H9 (cell line): ENCODE results near the gene CD300H. TPM values are rescaled to one million over a fixed set of nuclear protein-coding genes. Genes with fewer than 3 reads are reported as not detected.

Experiments used
- DNase-seq: peaks from one replicate; pipeline ENCODE4 v3.0.0-alpha.2; 2017
- H2AFZ ChIP-seq: one replicate; pipeline ENCODE4 v1.6.1; 2013; ENCODE audit warnings: mild to moderate bottlenecking, low read length, control low read depth, moderate library complexity
- H2AK5ac ChIP-seq: 2 replicates; pipeline ENCODE4 v1.6.1; 2013; ENCODE audit warnings: low read length, control low read depth, mixed read lengths; ENCODE audit not compliant: insufficient read length
- H2BK120ac ChIP-seq: one replicate; pipeline ENCODE4 v1.6.1; 2013; ENCODE audit warnings: low read depth, mild to moderate bottlenecking, low read length, control low read depth, inconsistent platforms; ENCODE audit not compliant: poor library complexity, severe bottlenecking
- H2BK12ac ChIP-seq: 2 replicates; pipeline ENCODE4 v1.6.1; 2013; ENCODE audit warnings: low read length, control low read depth, mixed read lengths, low read depth; ENCODE audit not compliant: insufficient read length
- H2BK15ac ChIP-seq: 2 replicates; pipeline ENCODE4 v1.6.1; 2013; ENCODE audit warnings: low read depth, low read length, control low read depth
- H2BK20ac ChIP-seq: one replicate; pipeline ENCODE4 v1.6.1; 2013; ENCODE audit warnings: low read depth, mild to moderate bottlenecking, low read length, control low read depth, inconsistent platforms; ENCODE audit not compliant: poor library complexity, severe bottlenecking
- H2BK5ac ChIP-seq: 2 replicates; pipeline ENCODE4 v1.6.1; 2013; ENCODE audit warnings: low read length, control low read depth, mixed read lengths; ENCODE audit not compliant: insufficient read length
- H3K14ac ChIP-seq: 2 replicates; pipeline ENCODE4 v1.6.1; 2013; ENCODE audit warnings: low read length, control low read depth; ENCODE audit not compliant: insufficient read depth
- H3K18ac ChIP-seq: 2 replicates; pipeline ENCODE4 v1.6.1; 2013; ENCODE audit warnings: low read depth, mild to moderate bottlenecking, mixed read lengths, low read length, control low read depth; ENCODE audit not compliant: insufficient read length
- H3K23ac ChIP-seq: 2 replicates; pipeline ENCODE4 v1.6.1; 2013; ENCODE audit warnings: low read length, control low read depth, mixed read lengths, low read depth; ENCODE audit not compliant: insufficient read length
- H3K23me2 ChIP-seq: 2 replicates; pipeline ENCODE4 v1.6.1; 2013; ENCODE audit warnings: low read depth, mild to moderate bottlenecking, mixed read lengths, low read length, control low read depth; ENCODE audit not compliant: insufficient read length, poor library complexity, severe bottlenecking
- H3K27ac ChIP-seq: 2 replicates; pipeline ENCODE4 v1.5.1; 2013; ENCODE audit warnings: low read length, control low read depth, mixed read lengths, low read depth; ENCODE audit not compliant: insufficient read length
- H3K27me3 ChIP-seq: 2 replicates; pipeline ENCODE4 v1.6.1; 2013; ENCODE audit warnings: low read length, control low read depth, inconsistent platforms; ENCODE audit not compliant: insufficient read depth
- H3K4ac ChIP-seq: 2 replicates; pipeline ENCODE4 v1.6.1; 2013; ENCODE audit warnings: low read depth, mild to moderate bottlenecking, control low read depth, inconsistent platforms, low read length, moderate library complexity
- H3K4me1 ChIP-seq: 2 replicates; pipeline ENCODE4 v1.6.1; 2013; ENCODE audit warnings: low read length, control low read depth, inconsistent platforms; ENCODE audit not compliant: insufficient read depth
- H3K4me2 ChIP-seq: 2 replicates; pipeline ENCODE4 v1.6.1; 2013; ENCODE audit warnings: low read length, control low read depth, mixed read lengths; ENCODE audit not compliant: insufficient read length, insufficient read depth
- H3K56ac ChIP-seq: 2 replicates; pipeline ENCODE4 v1.6.1; 2013; ENCODE audit warnings: low read depth, mild to moderate bottlenecking, mixed read lengths, low read length, control low read depth; ENCODE audit not compliant: insufficient read length
- H3K79me1 ChIP-seq: 2 replicates; pipeline ENCODE4 v1.6.1; 2013; ENCODE audit warnings: low read depth, mild to moderate bottlenecking, moderate library complexity, low read length, control low read depth, inconsistent platforms; ENCODE audit not compliant: insufficient read depth, poor library complexity, severe bottlenecking
- H3K79me2 ChIP-seq: 2 replicates; pipeline ENCODE4 v1.6.1; 2013; ENCODE audit warnings: low read length, control low read depth, inconsistent platforms; ENCODE audit not compliant: insufficient read depth
- H3K9ac ChIP-seq: 2 replicates; pipeline ENCODE4 v1.6.1; 2013; ENCODE audit warnings: low read length, control low read depth, mixed read lengths; ENCODE audit not compliant: insufficient read length; ENCODE audit errors: extremely low read depth
- H3K9me3 ChIP-seq: one replicate; pipeline ENCODE4 v1.6.1; 2013; ENCODE audit warnings: low read depth, low read length, inconsistent platforms; ENCODE audit not compliant: control insufficient read depth
- H3T11ph ChIP-seq: one replicate; pipeline ENCODE4 v1.6.1; 2013; ENCODE audit warnings: mild to moderate bottlenecking, low read length, control low read depth, inconsistent platforms
- H4K20me1 ChIP-seq: one replicate; pipeline ENCODE4 v1.6.1; 2013; ENCODE audit not compliant: control insufficient read depth, insufficient read length, insufficient read depth
- H4K5ac ChIP-seq: 2 replicates; pipeline ENCODE4 v1.6.1; 2013; ENCODE audit warnings: low read depth, mild to moderate bottlenecking, mixed read lengths, low read length, control low read depth; ENCODE audit not compliant: insufficient read length
- H4K8ac ChIP-seq: replicated peaks from 2 replicates; pipeline ENCODE4 v1.6.1; 2013; ENCODE audit warnings: low read length, control low read depth, mixed read lengths, low read depth; ENCODE audit not compliant: insufficient read length
- H4K91ac ChIP-seq: 2 replicates; pipeline ENCODE4 v1.6.1; 2013; ENCODE audit warnings: low read depth, mild to moderate bottlenecking, moderate library complexity, mixed read lengths, low read length, control low read depth; ENCODE audit not compliant: insufficient read length
- H3K27ac Mint-ChIP-seq, 3 experiments: 2 replicates in 2 of 3; 3 replicates in 1 of 3; pipeline ENCODE4 v1.8.0; 2020 to 2021; ENCODE audit warnings: mixed read lengths in 3 of 3, mild to moderate bottlenecking in 1 of 3, moderate library complexity in 1 of 3
- H3K27me3 Mint-ChIP-seq: 2 replicates; pipeline ENCODE4 v1.8.0; 2021; ENCODE audit warnings: low read depth, mild to moderate bottlenecking, moderate library complexity, mixed read lengths
- H3K36me3 Mint-ChIP-seq, 3 experiments: 2 replicates in 2 of 3; 3 replicates in 1 of 3; pipeline ENCODE4 v1.8.0; 2020 to 2021; ENCODE audit warnings: low read depth in 3 of 3, mixed read lengths in 3 of 3; ENCODE audit not compliant: insufficient read depth in 1 of 3
- H3K4me1 Mint-ChIP-seq, 2 experiments: 2 replicates each; pipeline ENCODE4 v1.8.0; 2020; ENCODE audit warnings: mixed read lengths in 2 of 2
- H3K4me3 Mint-ChIP-seq, 2 experiments: 2 replicates in 1 of 2; 3 replicates in 1 of 2; pipeline ENCODE4 v1.8.0; 2020 to 2021; ENCODE audit warnings: mild to moderate bottlenecking in 2 of 2, mixed read lengths in 2 of 2, moderate library complexity in 1 of 2
- H3K9me3 Mint-ChIP-seq, 2 experiments: 2 replicates in 1 of 2; 3 replicates in 1 of 2; pipeline ENCODE4 v1.8.0; 2020; ENCODE audit warnings: mild to moderate bottlenecking in 2 of 2, mixed read lengths in 2 of 2, moderate library complexity in 1 of 2
- WGBS: extraction: QIAGEN DNeasy Blood & Tissue Kit; methylation state at CpG from one replicate; pipeline ENCODE4 v1.1.7; 2013; ENCODE audit warnings: missing lambda C conversion rate, low lambda C conversion rate, mixed read lengths; ENCODE audit not compliant: insufficient read length; ENCODE audit errors: extremely low coverage; 5-methylcytosine and 5-hydroxymethylcytosine counted together
- total RNA-seq: library from RNA; stranded (reverse); gene quantifications from 2 replicates; pipeline ENCODE4 v1.2.1, GENCODE V29; 2021
- TF ChIP-seq, protein P1 (sequence below): fragments of 200-600 bp; sonication (generic); conservative IDR thresholded peaks from 3 replicates; pipeline ENCODE4 v1.8.0; 2021; ENCODE audit warnings: antibody characterized with exemption, mild to moderate bottlenecking

CD300H gene
- total RNA-seq, 1 experiment from 2014 or later: not detected

DNA sequence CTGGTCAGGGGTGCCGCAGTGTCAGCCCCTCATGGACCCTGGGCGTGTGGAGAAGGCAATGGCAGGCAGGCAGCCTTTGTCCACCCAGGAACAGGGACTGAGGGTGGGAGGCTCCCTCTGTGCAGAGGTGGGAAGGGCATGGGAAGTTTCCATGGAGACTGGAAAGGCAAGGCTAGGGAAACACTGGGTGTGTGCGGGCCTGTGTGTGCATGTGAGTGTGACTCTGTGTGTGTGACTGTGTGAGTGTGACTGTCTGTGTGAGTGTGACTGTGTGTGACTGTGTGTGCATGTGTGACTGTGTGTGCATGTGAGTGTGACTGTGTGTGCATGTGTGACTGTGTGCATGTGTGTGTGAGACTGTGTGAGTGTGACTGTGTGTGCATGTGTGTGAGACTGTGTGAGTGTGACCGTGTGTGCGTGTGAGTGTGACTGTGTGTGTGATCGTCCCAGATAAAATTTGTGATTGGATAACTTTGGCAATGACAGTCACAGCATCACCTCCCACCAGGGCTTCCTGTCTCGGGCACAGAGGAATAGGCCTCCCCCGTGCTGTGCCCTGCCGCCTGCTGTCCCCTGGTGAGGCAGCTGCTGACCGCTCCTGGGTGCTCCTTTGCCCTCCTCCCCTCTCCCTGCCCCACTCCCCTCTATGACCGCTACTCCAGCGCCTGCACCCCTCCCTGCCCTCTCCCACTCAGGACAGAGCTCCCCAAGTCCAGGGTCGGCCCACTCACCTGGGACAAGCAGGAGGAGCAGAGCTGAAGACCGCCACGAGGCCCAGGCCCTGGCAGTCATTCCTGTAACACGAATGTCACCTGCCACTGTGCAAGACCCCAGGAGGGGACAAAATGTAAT lies 22.1 kb downstream of the CD300H start:
- no CpG with 5 or more reads among the region's 16 CpGs for WGBS
- Histone ChIP-seq H3K27ac (no peak overlapping the region), H4K20me1 (no peaks in the 10 kb centered on the region), H2BK15ac (no peak overlapping the region), H4K8ac (no peak overlapping the region), H2BK20ac (no peak overlapping the region), H3K4me2 (no peak overlapping the region), H3K23ac (no peak overlapping the region), H3K9ac (no peak overlapping the region), H3T11ph (no peak overlapping the region), H3K4me1 (no peaks in the 10 kb centered on the region), H3K23me2 (no peaks in the 10 kb centered on the region), H3K14ac (no peak overlapping the region; the same call in 1 of the 2 replicates), H3K18ac (peak overlapping the region; percentile 73), H3K79me2 (no peaks in the 10 kb centered on the region), H4K91ac (no peak overlapping the region), H3K27me3 (no peaks in the 10 kb centered on the region), H4K5ac (no peak overlapping the region), H2BK120ac (no peak overlapping the region), H2AFZ (no peak overlapping the region), H3K4ac (no peak overlapping the region), H3K79me1 (no peaks in the 10 kb centered on the region), H2BK5ac (no peak overlapping the region), H3K9me3 (no peaks in the 10 kb centered on the region), H3K56ac (no peak overlapping the region), H2AK5ac (no peak overlapping the region), H2BK12ac (no peak overlapping the region)
- Mint-ChIP-seq H3K36me3 (no peaks in the 10 kb centered on the region), H3K27ac (peak overlapping the region in 1 of 3 experiments; percentile 88; a peak in 2 of 7 replicates), H3K4me1 (no peaks in the 10 kb centered on the region), H3K27me3 (peaks cover 18% of the 10 kb centered on the region), H3K9me3 (peaks cover 0 to 2% of the 10 kb centered on the region in 2 experiments; a peak in 1 of 5 replicates), H3K4me3 (no peak overlapping the region)
- no peak for DNase-seq
- TF ChIP-seq, protein P1, sequence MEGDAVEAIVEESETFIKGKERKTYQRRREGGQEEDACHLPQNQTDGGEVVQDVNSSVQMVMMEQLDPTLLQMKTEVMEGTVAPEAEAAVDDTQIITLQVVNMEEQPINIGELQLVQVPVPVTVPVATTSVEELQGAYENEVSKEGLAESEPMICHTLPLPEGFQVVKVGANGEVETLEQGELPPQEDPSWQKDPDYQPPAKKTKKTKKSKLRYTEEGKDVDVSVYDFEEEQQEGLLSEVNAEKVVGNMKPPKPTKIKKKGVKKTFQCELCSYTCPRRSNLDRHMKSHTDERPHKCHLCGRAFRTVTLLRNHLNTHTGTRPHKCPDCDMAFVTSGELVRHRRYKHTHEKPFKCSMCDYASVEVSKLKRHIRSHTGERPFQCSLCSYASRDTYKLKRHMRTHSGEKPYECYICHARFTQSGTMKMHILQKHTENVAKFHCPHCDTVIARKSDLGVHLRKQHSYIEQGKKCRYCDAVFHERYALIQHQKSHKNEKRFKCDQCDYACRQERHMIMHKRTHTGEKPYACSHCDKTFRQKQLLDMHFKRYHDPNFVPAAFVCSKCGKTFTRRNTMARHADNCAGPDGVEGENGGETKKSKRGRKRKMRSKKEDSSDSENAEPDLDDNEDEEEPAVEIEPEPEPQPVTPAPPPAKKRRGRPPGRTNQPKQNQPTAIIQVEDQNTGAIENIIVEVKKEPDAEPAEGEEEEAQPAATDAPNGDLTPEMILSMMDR: no peak
